ENCODE data around the gene HOXA13.

GRCh38 chr7:27145165-27145913, 54.6 kb downstream of the HOXA13 start:
- no peak for TF ChIP-seq CTCF (IDR thresholded peaks at IDR 0.05)
- no peak for TF ChIP-seq EZH2 (IDR thresholded peaks at IDR 0.05; ENCODE audit: borderline replicate concordance, insufficient read depth, low read depth, low read length, poor library complexity, severe bottlenecking)
